ENCODE measurements around the gene CCM2. TPM values are rescaled to one million over a fixed set of nuclear protein-coding genes. Genes with fewer than 3 reads are reported as not detected.

The CCM2 gene
- total RNA-seq, 1 donor from 2014 or later = 35.7 TPM

DNA sequence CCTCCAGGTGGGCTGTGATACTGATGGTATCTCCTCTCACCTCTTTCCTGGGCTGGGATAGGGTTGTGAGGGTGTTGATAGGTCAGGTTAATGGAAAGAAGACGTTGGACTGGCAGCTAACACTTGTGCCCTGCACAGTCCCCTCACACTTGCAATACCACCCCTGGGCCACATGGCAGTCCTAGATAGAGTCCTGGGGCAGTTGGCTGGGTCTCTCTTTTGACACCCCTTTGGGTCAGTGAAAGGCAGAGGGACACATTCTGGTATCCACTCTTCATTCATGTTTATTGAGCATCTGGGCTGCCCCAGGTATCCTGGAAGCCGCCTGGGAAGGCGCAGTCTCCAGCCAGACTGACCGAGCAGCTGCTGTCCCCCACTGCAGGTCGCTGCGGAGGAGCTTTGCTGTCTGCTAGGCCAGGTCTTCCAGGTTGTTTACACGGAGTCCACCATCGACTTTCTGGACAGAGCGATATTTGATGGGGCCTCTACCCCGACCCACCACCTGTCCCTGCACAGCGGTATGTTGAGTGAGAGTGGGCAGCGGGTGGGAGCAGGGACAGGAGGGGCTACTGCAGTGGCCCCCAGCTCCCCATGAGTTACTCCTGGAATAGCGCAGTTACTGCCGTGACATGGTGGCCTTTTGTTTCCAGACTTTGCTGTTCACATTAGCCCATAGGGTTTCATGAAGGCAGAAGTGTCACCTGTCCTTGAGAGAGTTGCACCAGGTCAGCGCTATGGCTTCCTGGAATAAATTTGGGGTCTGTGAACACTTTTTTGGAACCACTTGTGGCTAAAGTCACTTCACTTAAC is 69.6 kb downstream of the CCM2 start:
- H3K36me3 Mint-ChIP-seq (ENCODE audit: low read depth) = no peaks in the 10 kb centered on the region
- H3K4me3 Mint-ChIP-seq = no peak overlapping the region
- H3K9me3 Mint-ChIP-seq = no peaks in the 10 kb centered on the region
- no peak for DNase-seq (ENCODE audit: low read depth, low spot score)
- H3K4me1 Mint-ChIP-seq = no peaks in the 10 kb centered on the region
- no peaks in the 10 kb centered on the region for H3K27me3 Mint-ChIP-seq (ENCODE audit: low read depth)
- H3K27ac Mint-ChIP-seq (ENCODE audit: unreplicated experiment) = no peak overlapping the region
- TF ChIP-seq, protein P1, sequence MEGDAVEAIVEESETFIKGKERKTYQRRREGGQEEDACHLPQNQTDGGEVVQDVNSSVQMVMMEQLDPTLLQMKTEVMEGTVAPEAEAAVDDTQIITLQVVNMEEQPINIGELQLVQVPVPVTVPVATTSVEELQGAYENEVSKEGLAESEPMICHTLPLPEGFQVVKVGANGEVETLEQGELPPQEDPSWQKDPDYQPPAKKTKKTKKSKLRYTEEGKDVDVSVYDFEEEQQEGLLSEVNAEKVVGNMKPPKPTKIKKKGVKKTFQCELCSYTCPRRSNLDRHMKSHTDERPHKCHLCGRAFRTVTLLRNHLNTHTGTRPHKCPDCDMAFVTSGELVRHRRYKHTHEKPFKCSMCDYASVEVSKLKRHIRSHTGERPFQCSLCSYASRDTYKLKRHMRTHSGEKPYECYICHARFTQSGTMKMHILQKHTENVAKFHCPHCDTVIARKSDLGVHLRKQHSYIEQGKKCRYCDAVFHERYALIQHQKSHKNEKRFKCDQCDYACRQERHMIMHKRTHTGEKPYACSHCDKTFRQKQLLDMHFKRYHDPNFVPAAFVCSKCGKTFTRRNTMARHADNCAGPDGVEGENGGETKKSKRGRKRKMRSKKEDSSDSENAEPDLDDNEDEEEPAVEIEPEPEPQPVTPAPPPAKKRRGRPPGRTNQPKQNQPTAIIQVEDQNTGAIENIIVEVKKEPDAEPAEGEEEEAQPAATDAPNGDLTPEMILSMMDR (conservative IDR thresholded peaks at IDR 0.05) = peak; percentile 24

DNA sequence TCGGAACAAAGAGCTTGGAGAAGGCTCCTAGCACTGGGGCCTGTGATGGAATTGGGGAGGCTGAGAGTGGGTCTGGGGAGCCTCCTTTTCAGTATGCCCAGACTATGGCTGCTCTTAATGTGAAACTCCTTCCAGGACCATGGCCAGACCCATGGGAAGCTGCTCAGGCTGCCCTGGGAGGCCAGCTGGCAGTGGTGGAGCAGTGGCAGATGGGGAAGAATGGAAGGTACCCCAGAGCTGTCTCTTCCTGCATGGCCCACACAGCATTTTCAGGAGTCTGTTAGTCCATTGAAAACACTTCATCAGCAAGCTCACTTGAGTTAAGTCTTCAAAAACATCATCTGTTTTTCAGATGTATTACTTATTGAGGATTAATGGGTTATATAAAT is 70.2 kb downstream of the CCM2 start:
- Mint-ChIP-seq H3K36me3 (ENCODE audit: low read depth) (peaks cover 2% of the 10 kb centered on the region), H3K4me1 (no peaks in the 10 kb centered on the region), H3K9me3 (no peaks in the 10 kb centered on the region), H3K27me3 (ENCODE audit: low read depth) (no peaks in the 10 kb centered on the region), H3K4me3 (no peak overlapping the region), H3K27ac (ENCODE audit: unreplicated experiment) (no peak overlapping the region)
- TF ChIP-seq, protein P1 (conservative IDR thresholded peaks at IDR 0.05) = no peak
- no peak for DNase-seq (ENCODE audit: low read depth, low spot score)

DNA sequence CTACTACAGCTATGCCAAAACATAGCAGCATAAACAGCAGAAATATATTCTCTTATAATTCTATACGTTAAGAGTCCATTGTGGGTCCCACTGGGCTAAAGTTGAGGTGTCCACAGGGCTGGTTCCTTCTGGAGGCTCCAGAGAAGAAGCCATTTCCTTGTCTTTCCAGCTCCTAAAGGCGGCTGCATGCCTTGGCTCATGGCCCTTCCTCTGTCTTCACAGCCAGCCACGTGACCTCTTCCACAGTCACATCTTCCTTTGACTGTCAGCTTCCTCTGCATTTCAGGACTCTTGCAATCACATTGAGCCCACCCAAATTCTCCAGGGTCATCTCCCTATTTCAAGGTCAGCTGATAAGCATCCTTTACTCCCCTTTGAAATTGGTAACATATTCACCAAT is 71.5 kb downstream of the CCM2 start:
- H3K9me3 Mint-ChIP-seq = no peaks in the 10 kb centered on the region
- H3K4me3 Mint-ChIP-seq = no peak overlapping the region
- TF ChIP-seq, protein P1 (conservative IDR thresholded peaks at IDR 0.05) = no peak
- no peaks in the 10 kb centered on the region for H3K4me1 Mint-ChIP-seq
- no peaks in the 10 kb centered on the region for H3K27me3 Mint-ChIP-seq (ENCODE audit: low read depth)
- H3K36me3 Mint-ChIP-seq (ENCODE audit: low read depth) = peaks cover 3% of the 10 kb centered on the region
- no peak overlapping the region for H3K27ac Mint-ChIP-seq (ENCODE audit: unreplicated experiment)
- DNase-seq (ENCODE audit: low read depth, low spot score) = no peak

DNA sequence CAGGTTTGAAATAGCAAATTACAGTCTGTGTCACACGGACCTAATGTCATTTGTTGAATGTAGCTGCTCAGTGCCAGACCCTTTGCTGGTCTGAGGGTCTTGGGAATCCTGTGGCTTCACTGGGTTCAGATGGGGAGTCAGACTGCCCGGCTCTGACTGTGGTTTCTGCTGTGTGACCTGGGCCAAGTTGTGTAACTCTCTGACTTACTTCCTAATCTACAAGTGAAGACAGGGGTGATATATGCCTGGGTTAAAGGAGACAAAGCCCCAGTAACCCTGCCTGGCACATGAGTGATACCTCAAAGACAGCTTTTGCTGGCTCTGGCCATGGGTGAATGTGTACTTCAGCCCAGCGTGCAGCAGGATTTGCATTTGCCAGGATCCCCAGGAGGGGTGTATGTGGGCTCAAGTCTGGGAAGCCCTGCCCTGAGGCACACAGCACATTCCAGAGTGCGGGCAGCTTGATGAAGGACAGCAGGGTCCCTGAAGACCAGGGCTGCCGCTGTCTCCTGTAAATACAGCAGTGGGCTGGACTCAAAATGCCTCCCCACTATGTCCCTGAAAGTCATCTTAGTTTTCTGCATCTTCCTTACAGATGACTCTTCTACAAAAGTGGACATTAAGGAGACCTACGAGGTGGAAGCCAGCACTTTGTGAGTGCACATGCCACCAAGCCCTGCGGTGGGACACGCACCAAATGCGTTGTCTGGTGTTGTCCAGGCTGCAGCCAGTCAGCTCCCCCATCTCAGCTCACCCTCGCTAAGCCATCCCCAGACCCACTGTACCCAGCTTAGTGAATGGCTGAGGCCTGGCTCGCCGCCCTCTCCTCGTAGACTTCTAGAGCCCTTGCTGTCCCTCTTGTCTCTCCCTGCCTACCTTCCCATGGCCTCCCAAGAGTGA is 72.4 kb downstream of the CCM2 start:
- DNase-seq (ENCODE audit: low read depth, low spot score) = no peak
- Mint-ChIP-seq H3K4me3 (no peak overlapping the region), H3K4me1 (no peaks in the 10 kb centered on the region), H3K27me3 (ENCODE audit: low read depth) (no peaks in the 10 kb centered on the region), H3K9me3 (no peaks in the 10 kb centered on the region), H3K27ac (ENCODE audit: unreplicated experiment) (no peak overlapping the region), H3K36me3 (ENCODE audit: low read depth) (peaks cover 3% of the 10 kb centered on the region)
- TF ChIP-seq, protein P1 (conservative IDR thresholded peaks at IDR 0.05) = no peak

DNA sequence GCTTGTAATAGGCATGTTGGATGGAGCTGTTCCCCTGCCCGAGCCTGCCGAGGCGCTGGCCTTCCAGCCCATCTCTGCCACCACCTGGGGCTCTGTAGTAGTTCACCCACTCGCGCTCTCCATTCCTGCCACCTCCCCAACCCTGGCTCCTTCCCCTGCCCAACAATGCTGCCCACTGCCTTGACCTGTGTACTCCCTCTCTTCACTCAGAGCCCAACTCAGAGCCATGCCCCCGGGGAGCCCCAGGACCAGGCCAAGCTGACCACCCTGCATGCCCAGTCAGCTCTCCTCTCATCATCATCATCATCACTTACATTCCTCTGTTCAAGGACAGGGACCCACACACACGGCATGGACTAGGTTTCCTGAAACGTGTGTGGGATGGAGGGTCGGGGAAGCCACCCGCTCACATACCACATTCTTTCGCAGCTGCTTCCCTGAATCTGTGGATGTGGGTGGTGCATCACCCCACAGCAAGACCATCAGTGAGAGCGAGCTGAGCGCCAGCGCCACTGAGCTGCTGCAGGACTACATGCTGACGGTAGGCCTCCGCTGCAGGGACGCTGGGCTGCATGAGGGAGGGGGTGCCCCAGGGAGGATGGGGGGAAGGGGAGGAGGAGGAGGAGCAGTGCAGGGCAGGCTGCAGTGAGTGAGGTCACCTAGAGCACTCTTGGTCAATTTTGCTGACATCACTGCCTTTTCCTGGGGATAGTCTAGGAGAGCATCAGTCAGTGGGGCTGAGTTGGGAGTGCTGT is 73.2 kb downstream of the CCM2 start:
- H3K27me3 Mint-ChIP-seq (ENCODE audit: low read depth) = no peaks in the 10 kb centered on the region
- no peaks in the 10 kb centered on the region for H3K9me3 Mint-ChIP-seq
- no peak overlapping the region for H3K27ac Mint-ChIP-seq (ENCODE audit: unreplicated experiment)
- H3K4me1 Mint-ChIP-seq = no peaks in the 10 kb centered on the region
- TF ChIP-seq, protein P1 (conservative IDR thresholded peaks at IDR 0.05) = no peak
- no peak overlapping the region for H3K4me3 Mint-ChIP-seq
- H3K36me3 Mint-ChIP-seq (ENCODE audit: low read depth) = peaks cover 3% of the 10 kb centered on the region
- DNase-seq (ENCODE audit: low read depth, low spot score) = no peak

Data from neural crest cell (in vitro differentiated cells).